Right ventricle myocardium inferior (tissue), 1 donor: ENCODE data around the gene MST1. TPM values are rescaled to one million over a fixed set of nuclear protein-coding genes. Genes with fewer than 3 reads are reported as not detected.
"Not testable (repeated sequence)": the region's sequence is repeated elsewhere in the genome, so short reads cannot be mapped to it uniquely, and the experiment has no call there.

ENCODE experiments used
- ATAC-seq: fragments of 200-7000 bp; cut with Tn5 transposase; one replicate; pipeline ENCODE4 v1.9.1; 2020; ENCODE audit warnings: mild to moderate bottlenecking, moderate library complexity
- DNase-seq: peaks from one replicate; pipeline ENCODE4 v3.0.0; 2021; ENCODE audit errors: missing footprints
- intact Hi-C: fragments of 100-400 bp; cut with DNase I; formaldehyde crosslinking; loops from one replicate; pipeline ENCODE4 v1.11.0; 2022
- total RNA-seq: library from RNA; stranded (reverse); fragmentation: NEBNext Ultra II Directional; extraction: Animal tissue kit (Norgen Biotek cat#: 25700); gene quantifications from one replicate; pipeline ENCODE4 v1.2.1, GENCODE V29; 2021
- donor health status: DM: no; HTN: yes; CAD: no; lungs with severe emphysema.

Gene MST1
- total RNA-seq, 1 donor from 2014 or later, result 4.6 TPM

DNA sequence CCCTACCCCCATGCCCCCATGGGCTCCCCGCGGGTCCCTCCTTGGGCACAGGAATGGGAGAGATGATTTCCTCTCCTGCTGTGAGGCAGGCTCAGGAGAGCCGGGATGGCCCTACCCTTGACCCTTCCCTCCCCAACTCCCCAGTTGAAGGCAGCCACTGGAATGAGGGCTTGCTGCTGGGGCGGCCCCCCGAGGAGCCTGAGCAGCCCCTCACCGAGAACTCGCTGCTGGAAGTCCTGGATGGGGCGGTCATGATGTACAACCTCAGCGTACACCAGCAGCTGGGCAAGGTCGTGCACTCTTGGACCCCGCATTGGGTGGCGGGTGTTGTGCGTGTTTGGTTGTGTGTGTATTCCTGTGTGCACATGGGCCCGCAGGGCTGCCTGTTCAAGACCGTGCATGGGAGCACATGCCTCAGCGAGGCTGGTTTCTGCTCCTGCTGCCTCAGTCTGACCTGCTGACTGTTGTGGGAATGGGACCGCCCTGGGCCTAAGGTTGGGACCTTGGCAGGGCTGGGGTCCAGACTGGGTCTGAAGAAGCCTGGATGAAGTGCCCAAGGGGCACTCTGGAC lies 16.2 kb upstream of the MST1 start:
- intact Hi-C loops, result no loop called here
- peak; percentile 51 for DNase-seq
- ATAC-seq, result no peak

DNA sequence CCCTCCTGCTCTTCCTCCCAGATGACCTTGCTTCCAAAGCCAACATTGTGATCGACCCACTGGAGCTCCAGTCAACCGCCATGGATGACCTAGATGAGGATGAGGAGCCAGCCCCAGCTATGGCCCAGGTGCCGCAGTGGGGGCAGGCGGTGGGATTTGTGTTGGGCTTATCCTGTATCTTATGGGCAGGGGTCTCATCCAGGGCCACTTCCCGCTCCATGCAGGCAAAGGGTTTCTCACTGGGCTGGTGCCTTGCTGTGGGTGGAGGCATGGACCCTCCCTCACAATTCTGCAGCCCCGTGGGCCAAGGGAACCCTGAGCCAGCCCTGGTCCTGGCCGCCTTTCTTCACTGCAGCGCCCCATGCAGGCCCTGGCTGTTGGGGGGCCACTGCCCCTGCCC lies 15.4 kb upstream of the MST1 start:
- no peak for ATAC-seq
- intact Hi-C loops, result no loop called here
- DNase-seq, result no peak

DNA sequence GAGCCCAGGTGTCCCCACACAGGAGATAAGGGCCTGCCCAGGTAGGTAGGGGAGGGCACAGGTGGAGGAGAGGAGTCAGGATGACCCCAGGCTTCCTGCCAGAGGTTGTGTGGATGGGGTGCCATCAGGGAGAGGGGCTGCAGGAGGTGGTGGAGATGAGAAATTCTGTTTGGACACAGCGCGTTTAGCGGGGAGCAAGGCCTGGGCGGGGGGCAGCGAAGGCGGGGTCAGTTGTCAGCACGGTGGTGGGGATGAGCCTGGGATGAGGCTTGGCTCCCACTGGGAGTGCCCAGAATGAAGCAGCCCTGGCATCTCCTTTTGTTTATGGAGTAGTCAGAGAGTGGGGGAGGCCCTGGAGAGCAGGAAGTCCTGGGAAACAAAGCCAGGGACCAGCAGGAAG lies 14.7 kb upstream of the MST1 start:
- intact Hi-C loops, result no loop called here
- peak; percentile 41 for DNase-seq
- ATAC-seq, result no peak

DNA sequence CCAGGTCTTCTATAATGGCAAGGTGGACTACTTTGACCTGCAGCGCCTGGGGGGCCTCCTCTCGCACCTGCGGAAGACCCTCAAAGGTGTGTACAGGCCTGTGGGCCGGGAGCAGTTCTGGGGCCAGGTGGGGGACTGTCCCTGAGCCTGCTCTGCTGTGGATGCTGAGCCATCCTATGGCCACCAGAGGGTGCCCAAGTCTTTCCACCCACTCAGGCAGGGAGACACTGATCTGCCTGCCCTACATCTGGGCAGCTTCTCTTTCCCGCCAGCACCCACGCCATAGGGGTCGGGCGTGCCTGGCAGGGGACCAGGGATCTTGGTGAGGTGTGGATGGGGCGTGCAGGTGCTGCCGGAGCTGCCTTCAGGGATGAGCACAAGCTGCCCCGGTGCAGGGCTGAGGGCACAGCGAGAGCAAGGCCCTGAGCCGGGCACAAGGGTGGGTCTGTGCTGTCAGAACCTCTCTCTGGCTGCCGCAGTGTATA lies 14.2 kb upstream of the MST1 start:
- peak; percentile 77 for ATAC-seq
- intact Hi-C loops, result no loop called here
- peak; percentile 73 for DNase-seq

DNA sequence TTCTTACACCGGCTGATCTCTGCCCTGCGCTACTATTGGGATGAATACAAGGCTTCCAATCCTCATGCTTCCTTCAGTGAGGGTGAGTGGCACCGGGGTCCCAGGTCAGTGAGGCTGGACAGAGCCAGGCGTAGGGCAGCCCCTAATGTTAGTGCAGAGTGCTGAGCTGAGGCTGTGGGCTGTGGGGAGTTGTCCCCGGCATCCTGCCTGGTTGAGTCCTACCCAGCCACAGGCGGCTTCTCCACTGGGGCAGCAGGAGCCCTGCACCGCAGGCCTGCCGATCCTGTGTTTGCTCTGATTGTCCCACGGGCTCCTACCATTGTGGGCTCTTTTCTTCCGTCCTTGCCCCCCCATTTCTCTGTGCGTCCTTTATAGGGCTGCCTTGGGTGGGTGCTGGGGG lies 13.4 kb upstream of the MST1 start:
- ATAC-seq (no peak), DNase-seq (peak; percentile 52)
- intact Hi-C loops, result no loop called here

DNA sequence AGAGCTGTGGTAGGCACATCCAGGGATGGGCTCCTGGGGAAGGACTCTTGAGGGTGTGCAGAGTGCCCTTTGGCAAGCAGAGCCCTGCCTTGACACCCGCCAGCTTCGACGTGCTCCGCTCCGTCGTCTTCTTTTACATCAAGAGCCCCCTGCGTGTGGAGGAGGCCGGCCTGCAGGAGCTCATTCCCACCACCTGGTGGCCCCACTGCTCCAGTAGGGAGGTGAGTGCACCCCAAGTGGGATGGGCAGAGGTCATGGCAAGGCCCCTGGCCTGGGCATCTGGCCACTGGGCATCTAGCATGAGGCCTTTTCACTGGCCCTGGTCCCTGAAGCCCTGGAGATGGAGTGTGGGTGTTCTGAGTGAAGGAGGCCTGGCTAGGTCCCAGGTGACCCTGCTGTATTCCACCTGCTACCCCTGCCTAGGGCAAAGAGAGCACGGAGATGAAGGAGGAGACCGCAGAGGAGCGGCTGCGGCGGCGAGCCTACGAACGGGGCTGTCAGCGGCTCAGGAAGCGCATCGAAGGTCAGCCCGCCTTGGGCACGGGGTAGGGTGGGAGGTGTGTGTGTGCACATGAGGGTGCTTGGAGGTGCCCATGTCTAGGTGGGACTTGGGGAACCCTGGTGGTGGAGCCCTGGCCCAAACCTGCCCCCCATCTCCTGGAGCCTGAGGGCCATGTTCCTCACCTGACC lies 12.3 kb upstream of the MST1 start:
- ATAC-seq, result no peak
- intact Hi-C loops, result no loop called here
- DNase-seq, result peak; percentile 41

DNA sequence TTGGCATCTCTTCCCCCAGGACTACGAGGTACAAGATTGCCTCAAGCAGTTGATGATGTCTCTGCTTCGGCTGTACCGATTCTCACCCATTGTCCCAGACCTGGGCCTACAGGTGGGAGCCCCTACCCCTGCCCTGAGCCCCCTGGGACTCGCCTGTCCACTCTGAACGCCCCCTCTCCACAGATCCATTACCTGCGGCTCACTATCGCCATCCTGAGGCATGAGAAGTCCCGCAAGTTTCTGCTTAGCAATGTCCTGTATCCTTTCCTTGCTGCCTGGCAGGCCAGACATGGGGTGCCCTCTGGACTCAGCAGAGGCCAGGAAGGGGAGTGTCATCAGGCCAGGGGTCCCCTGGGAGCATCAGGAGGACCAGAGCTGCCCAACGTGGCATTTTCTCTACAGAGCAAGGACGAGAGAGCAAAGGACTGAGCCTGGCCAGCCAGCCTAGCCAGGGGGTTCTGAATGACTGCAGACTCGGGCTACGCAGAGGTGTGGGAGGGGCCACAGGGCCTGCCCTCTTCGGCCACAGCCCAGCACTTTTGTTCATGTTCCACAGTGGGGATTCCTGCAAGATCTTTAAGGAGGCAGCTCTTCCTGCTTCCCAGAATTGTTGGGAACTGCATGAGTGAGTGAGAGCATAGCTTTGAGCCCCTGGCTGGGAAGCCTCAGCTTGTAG lies 11.3 kb upstream of the MST1 start:
- ATAC-seq (no peak), DNase-seq (peak; percentile 56)
- intact Hi-C loops, result no loop called here

DNA sequence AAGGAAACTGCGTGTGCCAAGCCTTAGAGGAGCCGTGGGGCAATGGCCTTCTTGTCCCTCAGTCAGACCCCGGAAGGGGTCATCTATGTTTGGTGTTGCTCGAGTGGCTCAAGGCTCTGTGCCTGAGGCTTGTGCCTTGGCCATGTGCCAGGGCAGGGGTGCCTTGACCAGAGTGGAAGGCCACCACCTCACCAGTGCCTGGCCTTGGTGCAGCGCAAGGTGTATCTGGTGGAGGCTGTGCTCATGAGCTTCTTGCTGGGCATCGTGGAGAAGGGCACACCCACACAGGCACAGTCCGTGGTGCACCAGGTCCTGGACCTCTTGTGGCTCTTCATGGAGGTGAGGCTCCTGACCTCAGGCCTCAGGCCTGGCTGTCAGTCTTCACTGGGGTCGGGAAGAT lies 10.7 kb upstream of the MST1 start:
- intact Hi-C loops, result no loop called here
- peak; percentile 67 for DNase-seq

DNA sequence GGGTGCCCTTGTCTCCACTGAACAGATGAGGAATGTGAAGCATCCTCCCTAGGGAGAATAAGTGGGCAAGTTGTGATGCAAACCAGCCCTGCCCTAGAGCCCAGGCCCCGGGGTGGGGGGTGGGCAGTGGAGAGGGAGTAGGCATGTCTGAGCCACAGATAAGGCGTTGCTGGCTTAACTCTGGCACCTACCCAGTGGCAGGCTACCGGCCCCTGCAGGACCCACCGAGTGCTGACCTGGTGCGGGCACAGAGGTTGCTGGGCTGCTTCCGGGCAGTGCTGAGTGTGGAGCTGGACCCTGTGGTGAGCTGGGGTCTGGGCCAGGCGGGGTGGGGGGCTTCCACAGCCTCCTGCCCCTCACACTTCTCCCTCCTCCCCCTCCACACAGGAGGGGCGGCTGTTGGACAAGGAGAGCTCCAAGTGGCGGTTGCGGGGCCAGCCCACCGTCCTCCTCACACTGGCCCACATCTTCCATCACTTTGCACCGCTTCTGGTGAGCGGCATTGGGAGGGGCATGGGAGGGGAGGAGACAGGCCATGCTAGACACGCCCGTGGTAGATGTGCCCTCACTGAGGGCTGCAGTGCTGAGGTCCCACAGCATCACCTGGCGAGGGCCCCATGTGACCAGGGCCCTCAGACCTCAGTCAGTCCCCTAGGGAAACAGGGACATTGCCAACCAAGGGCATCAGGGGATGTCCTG lies 10.2 kb upstream of the MST1 start:
- intact Hi-C loops, result no loop called here
- DNase-seq (peak; percentile 69), ATAC-seq (no peak)

More for the DNA sequence above, 10.7 kb upstream of the MST1 start:
- no peak for ATAC-seq

DNA sequence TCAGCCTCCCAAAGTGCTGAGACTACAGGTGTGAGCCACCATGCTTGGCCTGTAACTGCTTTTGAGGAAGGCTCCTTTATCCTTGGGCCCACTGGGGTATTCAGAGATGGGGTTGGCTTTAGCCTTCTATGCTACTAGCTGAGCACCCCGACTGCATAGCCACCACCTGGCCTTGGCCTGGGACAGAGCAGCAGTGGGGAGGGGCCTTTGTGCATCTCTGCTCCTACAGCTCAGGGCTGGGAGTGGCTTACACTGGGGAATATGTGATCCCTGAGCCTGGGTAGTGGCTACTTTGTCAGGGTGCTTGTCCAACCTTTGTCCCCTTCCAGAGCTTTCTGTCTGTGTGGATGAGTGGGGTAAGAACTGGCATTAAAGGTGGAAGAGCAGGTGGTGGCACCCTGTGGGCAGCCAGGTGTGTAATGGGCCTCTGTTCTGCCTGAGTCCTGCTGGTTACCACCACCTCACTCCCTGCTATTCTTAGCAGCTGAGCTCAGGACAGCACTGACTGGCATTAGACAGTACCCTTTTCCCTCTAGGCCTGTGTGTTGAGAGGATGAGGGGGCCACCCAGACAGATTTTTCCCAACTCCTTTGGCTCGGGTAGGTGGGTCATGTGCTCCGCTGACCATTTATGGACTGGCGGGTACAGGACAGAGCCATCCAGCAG lies 6.2 kb upstream of the MST1 start:
- DNase-seq, intact Hi-C loops: not testable (repeated sequence)
- ATAC-seq, result peak; percentile 40

DNA sequence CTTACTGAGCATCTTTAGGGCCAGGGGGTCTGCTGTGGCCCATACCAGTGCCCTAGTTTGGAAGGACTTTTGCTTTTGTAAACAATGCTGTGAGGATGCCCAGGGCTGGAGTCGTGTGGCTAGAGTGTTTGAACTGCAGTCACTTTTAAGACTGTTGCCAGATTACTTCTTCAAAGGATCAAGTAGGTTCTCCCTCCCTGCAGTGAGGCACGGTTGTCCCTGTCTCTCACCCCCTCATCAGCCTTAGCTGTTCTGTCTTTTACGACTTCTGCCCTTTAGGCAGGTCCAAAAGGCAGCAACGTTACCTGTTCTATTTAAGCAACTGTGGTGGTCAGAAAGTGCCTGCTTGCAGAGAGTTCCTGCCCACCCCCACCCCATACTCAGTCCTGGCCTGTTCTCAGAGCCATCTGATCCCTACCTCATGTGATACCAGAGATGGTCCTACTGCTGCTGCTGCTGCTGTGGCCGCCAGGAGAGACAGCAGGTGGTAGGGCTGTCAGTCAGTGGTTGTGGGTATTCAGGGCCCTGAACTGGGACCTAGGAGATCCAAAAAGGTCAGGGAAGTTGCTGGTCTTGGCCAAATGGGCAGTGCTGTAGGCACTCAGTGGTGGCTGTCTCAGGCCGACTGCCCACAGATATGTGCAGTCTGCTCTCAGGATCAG lies 5.3 kb upstream of the MST1 start:
- DNase-seq, ATAC-seq, intact Hi-C loops: not testable (repeated sequence)

DNA sequence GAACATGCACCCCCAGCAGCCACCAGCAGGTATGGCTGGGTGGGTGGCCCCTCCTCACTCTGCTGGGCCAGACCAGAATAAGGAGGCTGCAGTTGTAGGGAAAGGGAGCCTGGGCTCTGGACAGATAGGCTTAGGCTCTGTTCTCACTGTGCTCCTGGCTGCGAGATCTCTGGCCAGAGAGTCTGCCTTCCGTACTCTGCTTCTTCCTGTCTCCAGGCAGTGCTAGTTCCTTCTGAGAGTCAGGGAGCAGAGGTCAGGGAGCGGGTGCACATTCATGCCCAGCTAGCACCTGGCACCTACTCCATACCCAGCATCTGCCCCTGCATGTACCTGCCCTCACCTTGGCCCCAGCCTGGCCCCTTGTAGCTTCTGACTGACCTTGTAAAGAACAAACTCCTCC lies 2.2 kb upstream of the MST1 start:
- DNase-seq, ATAC-seq, intact Hi-C loops: not testable (repeated sequence)

DNA sequence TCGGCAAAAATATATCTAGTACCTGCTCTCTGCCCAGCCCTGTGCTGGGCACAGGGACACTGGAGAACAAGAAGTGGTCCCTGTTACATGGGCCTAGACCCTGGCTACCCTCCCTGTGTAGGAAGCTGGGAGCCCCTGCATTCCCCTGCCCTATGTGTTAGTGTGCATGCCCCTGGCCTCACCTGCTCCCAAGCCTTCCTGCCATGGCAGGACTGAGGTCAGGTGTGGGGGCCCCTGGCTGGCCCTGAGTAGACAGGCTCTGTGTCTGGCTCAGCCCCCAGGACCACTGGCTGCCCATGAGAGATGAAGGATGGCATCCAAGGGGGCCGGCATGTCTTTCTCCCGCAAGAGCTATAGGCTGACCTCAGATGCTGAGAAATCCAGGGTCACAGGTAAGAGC lies 1.6 kb upstream of the MST1 start:
- intact Hi-C loops, ATAC-seq, DNase-seq: not testable (repeated sequence)

DNA sequence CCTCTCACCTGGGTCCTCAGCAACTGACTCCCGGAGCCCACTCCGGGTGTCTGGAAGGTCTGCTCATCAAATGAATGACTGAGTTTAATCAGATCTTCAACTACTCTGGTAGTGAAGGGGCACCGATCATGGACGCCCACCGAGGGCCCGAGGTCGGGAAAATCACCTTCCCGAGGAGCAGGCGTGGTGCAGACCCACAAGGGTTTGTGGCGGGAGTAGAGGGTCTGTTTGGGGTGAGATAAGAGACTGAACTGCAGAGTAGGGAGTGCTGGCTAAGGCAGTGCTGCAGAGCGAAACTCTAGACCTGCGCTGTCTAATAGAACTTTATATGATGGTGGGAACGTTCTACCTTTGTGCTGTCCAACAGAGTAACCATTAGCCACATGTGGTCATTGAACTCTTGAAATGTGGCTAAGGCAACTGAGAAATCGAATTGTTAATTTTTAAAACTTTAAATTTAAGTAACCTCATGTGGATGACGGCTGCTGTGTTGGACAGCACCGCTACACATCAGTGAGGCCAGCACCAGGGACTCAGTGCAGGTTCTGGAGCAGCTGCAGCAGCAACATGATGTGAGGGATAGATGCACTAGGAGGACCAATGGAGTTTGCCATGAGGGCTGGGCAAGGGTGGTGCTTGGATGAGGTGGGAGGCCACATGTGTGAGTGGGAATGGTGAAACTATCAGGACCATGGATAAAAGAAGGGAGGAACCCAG lies 792 bp upstream of the MST1 start:
- ATAC-seq, DNase-seq: not testable (repeated sequence)

DNA sequence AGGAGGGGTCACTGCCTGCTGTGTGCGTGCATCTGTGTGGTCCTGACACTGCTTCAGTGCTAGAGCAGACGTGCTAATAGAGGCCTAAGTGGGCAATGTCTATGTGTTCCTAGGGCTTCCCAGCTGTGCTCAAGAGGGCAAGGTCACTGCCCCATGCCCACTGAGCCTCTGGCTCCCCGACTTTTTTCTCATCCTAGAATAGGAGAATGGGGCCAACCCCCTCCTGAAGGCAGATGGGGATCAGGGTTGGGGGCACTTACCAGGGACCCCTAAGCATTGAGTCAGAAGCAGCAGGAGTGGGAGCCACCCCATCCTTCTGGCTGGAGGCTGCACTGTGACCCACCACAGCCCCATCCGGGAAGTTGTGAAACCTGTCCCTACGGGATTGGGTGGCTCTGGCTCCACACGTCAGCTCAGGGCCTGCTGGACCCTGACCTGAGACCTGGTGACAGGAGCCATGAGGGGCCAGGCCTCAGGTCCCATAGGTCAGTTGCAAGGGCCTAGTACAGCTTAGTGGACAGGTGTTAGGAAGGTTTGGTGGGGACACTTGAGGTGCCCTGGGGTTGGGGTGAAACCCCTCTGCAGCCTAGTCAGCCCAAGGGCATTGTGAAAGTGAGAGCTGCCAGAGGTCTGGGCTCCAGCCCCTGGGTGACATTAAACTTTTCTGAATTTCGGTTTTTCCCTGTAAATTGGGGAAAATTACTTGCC lies 782 bp downstream of the MST1 start:
- ATAC-seq, result peak; percentile 0

More for the DNA sequence above, 792 bp upstream of the MST1 start:
- intact Hi-C loops, result not testable (repeated sequence)

DNA sequence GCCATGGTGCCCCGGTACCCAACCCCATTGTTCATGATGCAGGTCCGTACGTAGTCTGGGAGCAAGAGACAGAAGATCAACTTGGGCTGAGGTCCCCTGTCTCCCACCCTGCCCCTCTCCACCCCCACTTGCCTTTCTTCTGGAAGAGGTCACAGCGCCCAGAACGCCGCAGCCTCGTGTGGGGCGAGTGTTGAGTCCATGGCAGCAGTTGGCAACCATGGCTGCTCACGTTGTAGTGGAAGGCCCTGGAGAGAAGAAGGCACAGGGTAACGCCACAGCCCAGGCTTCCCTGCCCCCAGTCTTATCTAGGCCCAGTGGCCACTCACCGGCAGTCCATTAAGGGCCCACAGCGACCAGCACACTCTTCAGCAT lies 1.9 kb downstream of the MST1 start:
- DNase-seq, ATAC-seq, intact Hi-C loops: not testable (repeated sequence)

More for the DNA sequence above, 782 bp downstream of the MST1 start:
- DNase-seq, intact Hi-C loops: not testable (repeated sequence)
